GM21529 (cell line): ENCODE measurements around the gene GLCCI1.
A peak's percentile ranks its signal among the peaks of the same experiment; 100 is the strongest.

Source experiments
- ATAC-seq: cut with Tn5 transposase; IDR thresholded peaks from one replicate; pipeline ENCODE4 v1.9.1; 2021; ENCODE audit not compliant: unreplicated experiment

Gene GLCCI1

DNA sequence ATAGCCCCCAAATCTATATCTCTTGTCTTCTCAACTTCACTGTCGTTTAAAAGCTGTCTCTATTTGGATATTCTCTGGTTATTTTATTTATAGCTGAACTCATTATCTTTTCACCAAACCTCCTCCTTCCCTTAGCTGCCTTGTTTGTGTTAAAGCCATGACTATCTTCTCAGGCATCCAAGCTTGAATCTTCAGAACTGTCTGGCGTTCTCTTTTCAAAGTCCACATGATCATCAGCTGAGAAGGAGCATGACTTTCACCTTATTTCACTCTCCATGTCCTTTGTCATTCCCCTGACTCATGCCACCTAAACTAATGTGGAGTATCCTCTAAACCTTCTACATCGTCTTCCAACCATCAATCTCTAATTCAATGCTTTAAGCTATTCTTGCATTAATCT, 5.7 kb upstream of the GLCCI1 start:
- no peak for ATAC-seq

DNA sequence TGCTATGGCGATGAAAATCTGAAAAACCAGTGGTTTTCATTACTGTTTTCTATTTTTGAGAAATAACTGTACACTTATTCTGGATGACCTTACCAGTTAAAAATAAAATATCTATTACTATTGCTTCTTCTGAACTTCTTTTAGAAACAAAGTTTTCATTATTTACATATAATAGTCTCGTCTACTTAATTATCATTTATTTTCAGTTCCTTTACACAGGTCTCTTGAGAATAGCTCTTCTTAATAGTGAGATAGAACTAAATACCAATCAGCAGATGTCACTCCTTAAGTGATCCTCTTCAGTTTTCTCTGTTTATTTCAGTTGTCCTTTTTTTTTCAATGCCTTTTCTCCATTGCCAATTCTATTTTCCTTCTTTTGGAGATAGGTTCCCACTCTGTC, 4.3 kb upstream of the GLCCI1 start:
- no peak for ATAC-seq

DNA sequence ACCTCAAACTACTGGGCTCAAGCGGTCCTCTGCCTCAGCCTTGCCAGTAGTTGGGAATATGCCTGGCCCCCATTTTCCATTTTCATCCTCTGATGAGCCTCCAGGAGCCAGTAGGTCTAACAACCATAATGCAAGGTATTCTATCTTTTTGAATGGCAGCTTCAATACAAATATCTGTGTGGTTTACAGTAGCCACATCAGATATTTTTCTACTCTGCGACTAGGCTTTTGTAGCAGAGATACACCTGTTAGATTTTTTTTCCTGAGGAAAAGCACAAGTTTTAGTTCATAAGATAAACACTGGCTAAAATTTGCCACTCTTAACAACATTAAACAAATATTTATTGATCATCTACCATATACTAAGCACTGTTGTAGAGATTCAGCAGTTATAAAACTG, 3.9 kb upstream of the GLCCI1 start:
- no peak for ATAC-seq

DNA sequence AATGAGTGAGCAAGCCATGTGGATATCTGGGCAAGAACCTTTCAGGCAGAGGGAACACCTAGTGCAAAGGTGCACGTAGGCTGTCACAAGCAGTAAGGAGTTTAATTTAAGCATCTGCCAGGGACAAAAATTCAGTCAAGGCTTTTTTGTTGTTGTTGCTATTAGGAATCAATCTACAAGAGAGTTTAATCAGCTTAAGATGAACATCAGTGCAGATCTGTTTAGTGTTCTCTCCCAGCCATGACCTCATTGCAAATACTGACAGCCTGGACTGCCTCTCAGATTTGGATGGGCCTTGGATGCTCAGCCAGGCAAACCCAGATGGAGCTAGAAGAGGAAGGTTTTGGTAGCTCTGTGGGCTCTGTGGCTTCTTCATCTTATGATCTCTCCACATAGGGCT, 3.3 kb upstream of the GLCCI1 start:
- no peak for ATAC-seq

DNA sequence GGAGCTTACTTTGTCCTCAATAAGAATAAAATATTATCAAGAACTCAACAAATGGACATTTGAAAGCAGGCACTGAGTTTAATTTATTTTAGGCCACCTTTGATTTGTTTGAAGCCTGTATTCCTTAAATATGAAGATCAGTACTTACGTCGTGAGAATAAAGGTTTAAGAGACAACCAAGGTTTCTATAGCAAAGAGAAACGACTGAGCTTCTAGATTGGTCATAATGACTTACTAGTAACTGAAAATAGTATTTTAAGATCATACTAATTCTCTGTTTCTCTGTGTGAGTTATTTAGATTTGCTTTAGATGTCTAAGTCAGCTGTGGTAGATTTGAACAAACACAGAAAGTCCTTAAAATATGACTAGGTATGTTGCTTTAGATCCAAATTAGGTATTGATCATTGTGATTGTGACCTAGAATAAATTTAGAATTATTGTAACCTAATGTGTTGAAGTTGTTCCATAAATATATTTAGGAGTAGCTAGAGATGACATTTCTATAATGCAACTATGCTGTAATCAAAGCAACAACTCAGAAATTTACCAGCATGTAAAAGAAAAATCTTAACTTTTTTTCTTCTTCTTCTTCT, 2.4 kb upstream of the GLCCI1 start:
- ATAC-seq: peak; percentile 7

DNA sequence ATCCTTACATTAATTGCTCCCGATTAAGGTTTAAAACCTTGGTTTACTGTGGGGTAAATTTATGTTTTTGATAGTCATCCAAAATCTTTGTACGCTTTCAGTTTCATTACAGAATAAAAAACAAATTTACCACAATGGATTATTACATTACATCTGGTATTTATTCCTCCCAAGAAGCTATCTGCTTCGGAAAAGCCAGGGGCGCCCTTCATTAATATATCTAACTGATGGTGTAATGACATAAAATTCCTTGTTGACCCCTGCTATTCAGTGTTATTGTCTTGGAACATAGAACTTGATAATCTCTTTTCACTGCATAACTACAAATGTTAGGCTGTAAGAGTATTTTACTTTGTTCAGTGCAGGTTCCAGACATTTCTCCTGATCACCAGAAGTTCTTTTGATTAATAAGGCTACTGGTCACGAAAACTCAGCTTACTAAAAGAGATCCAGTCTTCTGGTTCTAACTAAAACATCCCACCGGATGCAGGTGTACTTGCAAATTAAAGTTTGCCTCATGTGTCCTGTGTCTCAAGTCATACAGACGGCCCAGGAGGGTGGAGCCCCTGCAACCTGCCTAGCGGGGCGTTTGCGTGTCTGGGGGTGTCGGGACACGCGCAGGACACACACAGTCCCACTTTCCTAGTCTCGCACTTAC, 581 bp upstream of the GLCCI1 start:
- ATAC-seq: no peak

DNA sequence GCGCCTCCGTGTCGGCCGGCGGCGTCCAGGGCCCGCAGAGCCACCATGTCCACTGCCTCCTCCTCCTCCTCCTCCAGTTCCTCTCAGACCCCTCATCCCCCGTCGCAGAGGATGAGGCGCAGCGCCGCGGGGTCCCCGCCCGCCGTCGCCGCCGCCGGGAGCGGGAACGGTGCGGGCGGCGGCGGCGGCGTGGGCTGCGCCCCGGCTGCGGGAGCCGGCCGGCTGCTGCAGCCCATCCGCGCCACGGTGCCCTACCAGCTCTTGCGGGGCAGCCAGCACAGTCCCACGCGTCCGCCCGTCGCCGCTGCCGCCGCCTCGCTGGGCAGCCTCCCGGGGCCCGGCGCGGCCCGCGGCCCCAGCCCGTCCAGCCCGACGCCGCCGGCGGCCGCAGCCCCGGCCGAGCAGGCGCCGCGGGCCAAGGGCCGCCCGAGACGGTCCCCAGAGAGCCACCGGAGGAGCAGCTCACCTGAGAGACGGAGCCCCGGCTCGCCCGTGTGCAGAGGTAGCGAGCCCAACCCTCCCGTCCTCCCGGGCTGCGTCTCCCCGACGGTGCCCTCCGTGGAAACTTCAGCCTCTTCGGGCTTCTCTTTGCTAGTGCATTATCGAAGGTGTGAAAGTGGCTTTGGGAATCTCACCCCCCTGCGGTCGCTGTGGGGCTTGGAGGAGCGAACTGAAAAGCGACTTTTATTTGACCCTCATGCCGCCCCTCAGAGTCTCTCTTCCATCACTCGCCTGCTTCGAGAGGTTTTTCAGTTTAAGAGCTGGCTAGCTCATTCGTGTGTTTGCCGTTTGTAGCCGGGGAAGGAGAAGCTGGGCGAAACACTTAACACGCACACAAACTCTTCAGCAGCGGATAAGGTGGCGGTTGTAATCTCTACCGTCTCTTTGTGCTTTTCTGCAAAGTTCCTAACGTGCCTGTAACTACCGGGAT, 975 bp downstream of the GLCCI1 start:
- no peak for ATAC-seq

DNA sequence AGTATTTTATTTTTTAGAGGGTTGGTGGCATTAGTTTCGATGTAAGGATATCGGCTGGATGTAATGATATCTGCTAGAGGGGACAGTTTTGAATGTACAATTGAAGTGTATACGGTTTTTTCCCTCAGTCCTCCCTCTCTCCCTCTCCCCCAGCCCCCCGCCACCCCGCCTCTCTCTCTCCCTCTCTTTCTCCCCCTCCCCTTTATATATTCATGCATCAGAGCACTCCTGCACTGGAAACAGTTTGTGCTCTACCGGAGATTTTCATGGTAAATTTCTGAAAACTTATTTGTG, 1.6 kb downstream of the GLCCI1 start:
- no peak for ATAC-seq

DNA sequence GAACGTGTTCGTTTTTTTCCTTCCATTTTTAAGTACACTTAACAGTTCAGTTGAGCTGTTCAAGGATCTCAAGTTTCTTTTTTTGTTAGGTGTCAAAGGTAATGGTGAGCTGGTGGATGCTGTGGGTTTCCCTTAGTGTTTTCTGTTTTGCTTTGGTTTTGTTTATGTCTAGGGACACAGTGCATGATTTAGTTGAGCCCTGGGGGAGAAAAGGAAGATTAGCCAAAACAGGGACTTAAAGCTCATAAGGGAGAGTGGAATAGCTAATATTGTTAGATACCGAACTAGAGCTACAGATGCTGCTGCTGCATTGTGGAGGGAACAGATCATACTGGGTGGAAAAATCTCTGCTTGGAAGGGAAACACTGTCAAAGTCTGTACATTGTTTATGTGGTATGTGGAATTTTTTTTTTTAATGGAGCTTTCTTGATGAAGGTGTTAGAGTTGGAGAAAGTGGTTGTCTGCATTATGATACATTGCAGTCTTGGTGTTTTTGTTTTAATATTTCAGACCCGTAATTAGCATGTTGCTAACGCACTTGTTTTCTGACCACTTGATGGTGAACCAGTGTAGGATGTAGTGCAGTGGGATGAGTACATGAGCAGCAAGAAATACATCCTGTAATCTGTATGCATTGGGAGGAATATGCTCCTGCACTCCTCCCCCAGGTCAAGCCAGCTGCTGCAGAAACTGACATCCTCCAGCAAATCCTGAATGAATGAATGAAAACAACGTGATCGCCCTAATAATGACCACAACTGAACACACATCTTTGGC, 2.1 kb downstream of the GLCCI1 start:
- no peak for ATAC-seq

DNA sequence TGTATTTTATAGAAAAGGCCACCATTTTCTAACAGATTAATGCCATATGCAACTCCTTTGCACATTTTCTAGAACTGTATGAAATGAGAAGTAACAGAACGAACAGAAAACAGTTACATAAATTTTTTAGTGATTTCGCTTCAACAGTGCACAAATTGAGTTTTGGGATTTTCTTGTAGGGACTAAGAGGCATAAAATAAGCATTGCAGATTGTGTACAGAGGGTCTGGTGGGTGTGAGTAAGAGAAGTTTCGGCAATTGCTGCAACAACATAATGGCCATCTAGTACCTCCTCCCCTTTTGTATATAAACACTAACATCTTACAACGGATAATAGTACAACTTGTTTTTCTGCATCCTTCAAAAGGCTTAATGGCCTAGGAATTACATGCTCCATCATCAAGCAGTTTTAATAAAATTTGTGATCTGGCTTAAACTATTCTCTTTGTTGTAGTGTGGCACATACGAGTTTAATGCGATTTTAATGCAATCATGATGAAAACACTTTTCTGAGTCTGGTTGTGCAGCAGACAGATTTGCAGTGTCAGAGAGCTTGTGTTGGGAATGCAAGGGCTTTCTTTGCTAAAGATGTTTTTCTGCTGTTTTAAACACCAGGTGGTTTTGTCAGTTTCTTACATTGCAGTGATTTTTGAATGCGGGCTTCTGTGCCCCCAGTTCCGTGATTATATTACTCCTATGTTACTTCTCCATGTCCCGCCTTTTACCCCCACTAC, 2.9 kb downstream of the GLCCI1 start:
- ATAC-seq: no peak

DNA sequence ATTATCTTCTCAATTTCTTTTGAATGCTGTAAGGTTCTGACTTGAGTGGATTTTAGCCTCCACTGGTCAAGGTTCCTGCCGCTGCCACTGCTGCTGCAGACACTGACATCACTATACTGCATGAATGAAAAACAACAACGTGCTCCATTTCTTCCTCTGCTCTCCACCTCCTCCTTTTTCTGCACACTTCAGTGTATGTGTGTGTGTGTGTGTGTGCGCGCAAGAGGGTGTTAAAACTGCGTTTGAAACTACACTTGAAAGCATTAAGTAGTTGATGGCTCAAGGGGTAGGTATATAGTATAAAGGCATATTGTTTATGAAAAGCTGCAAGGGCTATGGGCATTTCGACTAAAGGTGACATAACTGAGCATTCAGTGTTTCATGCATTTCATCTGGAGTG, 3.5 kb downstream of the GLCCI1 start:
- no peak for ATAC-seq

DNA sequence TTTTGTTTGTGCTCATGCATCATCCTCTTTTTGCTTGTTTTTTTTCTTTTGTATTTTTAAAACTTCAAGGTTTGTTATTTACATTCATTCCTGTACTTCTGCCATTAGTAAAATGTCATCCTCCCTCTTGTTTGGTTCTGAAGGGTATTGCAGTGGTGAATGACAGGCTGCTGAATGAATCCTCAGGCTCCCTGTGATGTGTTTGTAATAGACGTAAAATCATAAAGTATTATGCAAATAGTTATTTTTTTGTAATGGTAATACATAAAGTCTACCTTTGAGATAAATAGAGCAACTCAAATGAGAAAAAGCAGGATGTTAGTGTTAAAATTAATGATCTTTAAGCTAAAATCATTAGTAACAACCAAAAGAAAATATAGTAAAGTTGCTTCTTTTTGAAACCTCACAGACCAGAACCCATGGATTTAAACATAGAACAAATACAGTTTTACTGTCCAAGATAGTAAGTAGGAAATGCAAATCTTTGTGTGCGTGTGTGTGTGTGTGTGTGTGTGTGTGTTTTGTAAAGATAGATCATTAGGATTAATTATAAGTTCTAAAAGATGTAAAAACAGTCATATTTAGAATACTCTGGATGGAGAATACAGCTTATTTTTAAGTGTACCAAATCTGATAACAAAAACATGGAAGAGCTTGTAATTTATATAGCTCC, 4.5 kb downstream of the GLCCI1 start:
- ATAC-seq: no peak

DNA sequence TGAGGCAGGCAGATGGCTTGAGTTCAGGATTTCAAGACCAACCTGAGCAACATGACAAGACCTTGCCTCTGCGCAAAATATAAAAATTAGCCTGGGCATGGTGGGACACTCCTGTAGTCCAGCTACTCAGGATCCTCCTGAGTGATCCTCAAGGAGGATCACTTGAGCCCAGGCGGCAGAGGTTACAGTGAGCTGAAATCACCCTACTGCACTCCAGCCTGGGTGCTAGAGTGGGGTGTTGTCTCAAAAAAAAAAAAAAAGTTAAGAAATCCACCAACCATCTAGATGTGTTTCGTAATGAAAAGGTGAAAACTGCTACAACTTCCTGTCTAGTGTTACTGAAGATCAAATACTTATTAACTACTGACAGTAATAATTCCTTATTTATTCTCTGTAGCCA, 8.1 kb downstream of the GLCCI1 start:
- ATAC-seq: no peak

DNA sequence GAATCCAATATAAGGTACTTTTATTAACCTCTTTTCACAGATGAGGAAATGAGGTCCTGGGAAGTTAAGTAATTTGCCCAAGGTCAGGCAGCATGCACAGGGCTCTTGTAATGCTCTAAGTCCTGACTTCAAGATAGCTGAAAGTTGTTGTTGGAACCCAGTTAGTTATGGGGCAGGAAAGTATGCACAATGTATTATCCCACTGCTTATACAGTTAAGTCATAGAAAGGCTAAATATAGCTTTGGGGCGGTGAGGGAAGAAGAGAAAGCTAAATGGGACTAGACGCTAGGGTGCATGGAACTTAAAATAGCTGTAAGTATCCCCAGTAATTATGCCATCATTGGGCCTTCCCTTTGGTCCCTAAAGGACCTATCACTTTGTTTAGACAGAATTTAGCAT, 9.2 kb downstream of the GLCCI1 start:
- no peak for ATAC-seq

DNA sequence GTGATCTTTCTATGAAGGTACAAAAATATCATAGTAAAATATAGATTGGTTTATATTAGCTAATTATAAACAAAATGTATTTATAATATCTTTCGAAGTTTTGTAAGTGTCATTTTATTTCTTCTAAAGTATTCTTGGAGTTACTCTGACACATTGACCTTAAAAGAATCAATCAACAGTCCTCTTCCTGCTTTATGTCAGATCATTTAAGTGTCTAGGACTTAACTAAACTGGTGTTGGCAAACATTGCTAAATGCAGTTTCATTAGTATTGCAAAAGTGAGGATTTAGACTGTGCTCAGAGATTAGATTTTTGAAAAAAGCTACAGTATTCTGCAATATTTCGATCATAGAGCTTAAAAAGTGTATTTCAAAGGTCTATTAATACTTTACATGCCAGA, 10.3 kb downstream of the GLCCI1 start:
- ATAC-seq: no peak

DNA sequence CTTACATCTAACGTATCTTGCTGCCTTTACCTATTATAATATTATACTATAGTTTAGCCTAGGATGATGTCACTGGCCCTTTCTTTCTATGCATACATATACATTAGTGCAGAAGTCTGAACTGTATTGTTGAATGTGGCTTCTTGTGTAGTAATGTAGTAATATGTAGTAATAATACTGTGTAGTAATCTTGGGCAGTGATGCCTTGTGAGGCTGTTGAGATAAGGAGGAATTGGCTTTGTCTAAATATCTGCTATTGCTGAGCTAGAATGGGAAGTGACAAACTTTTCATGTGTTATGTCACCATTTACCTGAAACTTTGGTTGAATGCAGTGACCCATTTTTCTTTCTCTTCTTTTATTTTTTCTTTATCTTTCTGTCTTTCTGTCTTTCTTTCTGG, 11.0 kb downstream of the GLCCI1 start:
- ATAC-seq: no peak

DNA sequence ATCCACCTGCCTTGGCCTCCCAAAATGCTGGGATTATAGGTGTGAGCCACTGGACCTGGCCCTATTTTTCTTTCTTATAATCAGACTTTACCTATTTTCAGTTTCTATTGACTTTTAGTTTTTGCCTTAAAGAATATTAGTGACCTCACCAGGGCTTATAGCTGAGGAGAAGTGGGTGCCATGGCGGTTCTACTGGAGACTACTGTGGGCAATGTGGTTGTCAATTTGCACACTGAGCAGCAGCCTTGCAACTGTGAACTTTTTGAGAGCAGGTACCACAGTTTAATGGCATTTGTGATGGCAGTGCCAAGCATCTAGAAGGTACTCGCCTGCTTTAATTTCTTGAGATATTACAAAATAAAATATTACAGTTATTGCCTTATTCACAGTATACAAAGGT, 11.5 kb downstream of the GLCCI1 start:
- no peak for ATAC-seq

DNA sequence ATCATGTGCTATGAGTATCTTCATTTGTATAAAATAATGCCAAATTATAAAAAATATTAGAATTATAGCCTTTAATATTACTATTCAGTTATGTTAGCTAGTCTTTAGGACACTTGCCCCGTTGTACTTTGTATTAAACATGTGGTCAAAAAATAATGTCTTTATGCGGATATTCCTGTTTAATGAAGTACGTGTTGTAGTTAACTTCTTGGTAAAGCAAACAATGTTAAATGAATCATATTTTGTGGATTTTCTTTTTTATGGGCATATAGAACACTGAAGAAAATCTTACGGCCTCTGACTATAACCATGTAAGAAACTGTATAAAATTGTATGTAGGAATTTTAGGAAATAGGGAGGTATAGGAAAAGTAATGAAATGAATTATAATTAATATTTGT, 14.3 kb downstream of the GLCCI1 start:
- ATAC-seq: no peak

DNA sequence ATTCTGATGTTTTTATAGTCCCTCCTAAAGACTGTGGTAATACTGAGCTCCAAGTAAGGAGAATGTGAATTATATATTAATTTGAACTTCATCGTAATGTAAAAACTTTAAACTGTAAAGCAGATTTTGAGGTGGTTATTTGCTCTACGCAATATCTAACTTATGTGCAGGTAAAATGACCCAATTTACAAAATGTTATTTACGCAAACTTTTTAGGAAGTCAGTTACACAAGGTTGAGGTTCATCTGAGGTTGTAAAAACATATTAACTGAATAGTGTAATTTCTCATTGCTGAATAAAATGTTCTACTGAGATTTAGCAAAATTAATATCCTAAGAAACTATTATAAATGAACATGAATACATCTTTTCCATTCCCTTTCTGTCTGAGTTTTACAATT, 15.8 kb downstream of the GLCCI1 start:
- no peak for ATAC-seq

DNA sequence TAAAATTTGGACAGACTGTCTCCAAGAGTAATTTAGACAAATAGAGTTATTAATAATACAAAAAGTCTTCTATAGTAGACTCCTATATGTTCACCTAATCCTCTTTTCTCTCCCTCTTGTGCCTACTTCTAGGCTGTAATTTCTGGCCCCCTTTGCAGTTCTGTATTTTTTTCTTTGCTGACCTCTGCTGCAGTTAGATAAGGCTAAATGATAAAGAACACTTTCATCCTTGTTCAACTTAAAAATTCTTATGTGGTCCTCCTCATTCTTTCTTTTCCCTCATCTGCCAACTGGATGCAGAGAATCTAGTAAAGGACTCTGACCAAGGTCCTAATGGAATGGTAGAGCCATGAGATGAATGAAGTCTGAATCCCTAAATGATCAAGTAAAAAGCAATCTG, 20.1 kb downstream of the GLCCI1 start:
- ATAC-seq: no peak
